IMR-90 (cell line): Measurements from ENCODE around the gene SPATA13. TPM values are rescaled to one million over a fixed set of nuclear protein-coding genes. Genes with fewer than 3 reads are reported as not detected.

Source experiments
- ATAC-seq: fragments of 200-7000 bp; cut with Tn5 transposase; 2 replicates; pipeline ENCODE4 v1.9.1; 2020; ENCODE audit warnings: low read depth, mild to moderate bottlenecking, moderate library complexity
- BruUV-seq: library from RNA; stranded (reverse); fragments of 400-500 nt; replicated peaks from 2 replicates; lab custom pipeline; 2021; lab: Mats Ljungman, UMichigan
- CTCF ChIA-PET: fragments of 300-600 bp; formaldehyde crosslinking; extraction: SDS; loops from one replicate; lab custom pipeline; 2021; ENCODE audit warnings: antibody characterized with exemption; lab: Yijun Ruan, JAX
- POLR2A ChIA-PET: fragments of 300-600 bp; sonication (Branson Sonifier 250); formaldehyde crosslinking; loops from one replicate; lab custom pipeline; 2022; ENCODE audit warnings: antibody characterized with exemption; ENCODE audit not compliant: unreplicated experiment; lab: Charles Lee
- DNase-seq: peaks from one replicate; pipeline ENCODE4 v3.0.0; 2013
- H2AFZ ChIP-seq: replicated peaks from 2 replicates; pipeline ENCODE3; 2013; ENCODE audit warnings: low read length, mild to moderate bottlenecking; ENCODE audit not compliant: poor library complexity
- H2AK5ac ChIP-seq: 2 replicates; pipeline ENCODE4 v1.6.1; 2013; ENCODE audit warnings: low read depth, low read length, inconsistent platforms
- H2AK9ac ChIP-seq: replicated peaks from 2 replicates; pipeline ENCODE3; 2013; ENCODE audit warnings: mild to moderate bottlenecking, low read depth, low read length, moderate library complexity; ENCODE audit not compliant: poor library complexity
- H2BK120ac ChIP-seq: 2 replicates; pipeline ENCODE4 v1.6.1; 2013; ENCODE audit warnings: low read depth, low read length, inconsistent platforms
- H2BK15ac ChIP-seq: 3 replicates; pipeline ENCODE4 v1.6.1; 2013; ENCODE audit warnings: low read depth, low read length, inconsistent platforms
- H2BK20ac ChIP-seq: 2 replicates; pipeline ENCODE4 v1.6.1; 2013; ENCODE audit warnings: low read depth, mild to moderate bottlenecking, inconsistent platforms, low read length, moderate library complexity
- H2BK5ac ChIP-seq: 2 replicates; pipeline ENCODE4 v1.6.1; 2013; ENCODE audit warnings: mild to moderate bottlenecking, low read depth, low read length, inconsistent platforms; ENCODE audit not compliant: poor library complexity, severe bottlenecking
- H3K14ac ChIP-seq: replicated peaks from 2 replicates; pipeline ENCODE4 v1.6.1; 2013; ENCODE audit warnings: low read depth, low read length, inconsistent platforms
- H3K18ac ChIP-seq: 2 replicates; pipeline ENCODE4 v1.6.1; 2013; ENCODE audit warnings: low read depth, low read length, control low read depth
- H3K23ac ChIP-seq: 2 replicates; pipeline ENCODE4 v1.6.1; 2013; ENCODE audit warnings: low read depth, low read length, inconsistent platforms
- H3K27ac ChIP-seq: 2 replicates; pipeline ENCODE4 v1.5.1; 2013; ENCODE audit warnings: mild to moderate bottlenecking, control low read depth, low read length; ENCODE audit not compliant: insufficient read depth
- H3K27me3 ChIP-seq: 2 replicates; pipeline ENCODE4 v1.6.1; 2013; ENCODE audit warnings: low read length; ENCODE audit not compliant: control insufficient read depth, insufficient read depth
- H3K36me3 ChIP-seq: 2 replicates; pipeline ENCODE4 v1.6.1; 2013; ENCODE audit warnings: low read length, mixed read lengths; ENCODE audit not compliant: control insufficient read depth, insufficient read depth
- H3K4ac ChIP-seq: 2 replicates; pipeline ENCODE4 v1.6.1; 2013; ENCODE audit warnings: low read depth, low read length, inconsistent platforms
- H3K4me1 ChIP-seq: 2 replicates; pipeline ENCODE4 v1.6.1; 2013; ENCODE audit warnings: low read length, mixed read lengths; ENCODE audit not compliant: control insufficient read depth, insufficient read depth
- H3K4me2 ChIP-seq: 2 replicates; pipeline ENCODE4 v1.6.1; 2013; ENCODE audit warnings: low read depth, mild to moderate bottlenecking, control low read depth, low read length, moderate library complexity
- H3K4me3 ChIP-seq: 2 replicates; pipeline ENCODE4 v1.5.1; 2013; ENCODE audit warnings: low read depth, mild to moderate bottlenecking, control low read depth, low read length, moderate library complexity; ENCODE audit not compliant: insufficient read depth
- H3K56ac ChIP-seq: 2 replicates; pipeline ENCODE4 v1.6.1; 2013; ENCODE audit warnings: low read length, inconsistent platforms; ENCODE audit not compliant: insufficient read depth; ENCODE audit errors: extremely low read depth
- H3K79me1 ChIP-seq, 2 experiments: 2 replicates each; pipeline ENCODE4 v1.6.1; 2013; ENCODE audit warnings: low read length in 2 of 2, inconsistent platforms in 1 of 2, low read depth in 1 of 2
- H3K9ac ChIP-seq: 2 replicates; pipeline ENCODE4 v1.6.1; 2013; ENCODE audit warnings: low read depth, low read length, control low read depth
- H3K9me1 ChIP-seq: 2 replicates; pipeline ENCODE4 v1.6.1; 2013; ENCODE audit warnings: low read length, inconsistent platforms; ENCODE audit not compliant: insufficient read depth
- H3K9me3 ChIP-seq: 2 replicates; pipeline ENCODE4 v1.6.1; 2013; ENCODE audit warnings: low read length; ENCODE audit not compliant: control insufficient read depth, insufficient read depth
- H4K20me1 ChIP-seq: 2 replicates; pipeline ENCODE4 v1.6.1; 2013; ENCODE audit warnings: low read length, inconsistent platforms; ENCODE audit not compliant: insufficient read depth
- H4K5ac ChIP-seq: 2 replicates; pipeline ENCODE4 v1.6.1; 2013; ENCODE audit warnings: mild to moderate bottlenecking, low read depth, low read length, control low read depth
- H4K8ac ChIP-seq, 2 experiments: 2 replicates each; pipeline ENCODE4 v1.6.1; 2013; ENCODE audit warnings: low read depth in 2 of 2, low read length in 2 of 2, control low read depth in 1 of 2, inconsistent platforms in 1 of 2
- H4K91ac ChIP-seq: 2 replicates; pipeline ENCODE4 v1.6.1; 2013; ENCODE audit warnings: low read depth, low read length, inconsistent platforms; ENCODE audit not compliant: insufficient read depth
- CEBPB ChIP-seq: IDR thresholded peaks from 2 replicates; pipeline ENCODE4 v1.6.1; 2012; ENCODE audit warnings: low read depth, low read length, improper control_type of control experiment
- NFE2L2 ChIP-seq: fragments of 150-350 bp; IDR thresholded peaks from 2 replicates; pipeline ENCODE4 v1.6.1; 2016; ENCODE audit warnings: low read depth, mild to moderate bottlenecking, low read length
- WGBS, 2 experiments: methylation state at CpG; one replicate each; pipeline versions ENCODE4 v1.1.5 to v1.1.7; 2013; ENCODE audit warnings: missing lambda C conversion rate in 2 of 2; ENCODE audit not compliant: insufficient read length in 1 of 2; ENCODE audit errors: extremely low coverage in 2 of 2; 5-methylcytosine and 5-hydroxymethylcytosine counted together
- dilution Hi-C: fragments of 300-500 bp; cut with HindIII; formaldehyde crosslinking; loops from one replicate; pipeline ENCODE4 v1.14.3; 2018; ENCODE audit warnings: low sequenced_read_pairs; ENCODE audit not compliant: unreplicated experiment
- in situ Hi-C: fragments of 300-500 bp; cut with MboI; formaldehyde crosslinking; loops from 3 replicates; pipeline ENCODE4 v1.14.3; 2019; ENCODE audit warnings: low sequenced_read_pairs, inconsistent platforms, mixed read lengths
- intact Hi-C: fragments of 100-400 bp; cut with micrococcal nuclease; formaldehyde crosslinking; loops from 2 replicates; pipeline ENCODE4 v1.10.0; 2022
- polyA plus RNA-seq, 3 experiments: library from polyadenylated mRNA; depleted of rRNA; stranded (reverse); fragments of >200 nt; gene quantifications; 2 replicates each; pipeline ENCODE4 v1.2.3, GENCODE V29; 2012; ENCODE audit warnings: low replicate concordance in 1 of 3
- total RNA-seq: library from RNA; depleted of rRNA; stranded (reverse); fragments of >200 nt; gene quantifications from 2 replicates; pipeline ENCODE4 v1.2.3, GENCODE V29; 2012

SPATA13 gene
- total and polyA plus RNA-seq, 2 of the 4 experiments (the other 2 are of a cell fraction), result 10.5 to 12.5 TPM

DNA sequence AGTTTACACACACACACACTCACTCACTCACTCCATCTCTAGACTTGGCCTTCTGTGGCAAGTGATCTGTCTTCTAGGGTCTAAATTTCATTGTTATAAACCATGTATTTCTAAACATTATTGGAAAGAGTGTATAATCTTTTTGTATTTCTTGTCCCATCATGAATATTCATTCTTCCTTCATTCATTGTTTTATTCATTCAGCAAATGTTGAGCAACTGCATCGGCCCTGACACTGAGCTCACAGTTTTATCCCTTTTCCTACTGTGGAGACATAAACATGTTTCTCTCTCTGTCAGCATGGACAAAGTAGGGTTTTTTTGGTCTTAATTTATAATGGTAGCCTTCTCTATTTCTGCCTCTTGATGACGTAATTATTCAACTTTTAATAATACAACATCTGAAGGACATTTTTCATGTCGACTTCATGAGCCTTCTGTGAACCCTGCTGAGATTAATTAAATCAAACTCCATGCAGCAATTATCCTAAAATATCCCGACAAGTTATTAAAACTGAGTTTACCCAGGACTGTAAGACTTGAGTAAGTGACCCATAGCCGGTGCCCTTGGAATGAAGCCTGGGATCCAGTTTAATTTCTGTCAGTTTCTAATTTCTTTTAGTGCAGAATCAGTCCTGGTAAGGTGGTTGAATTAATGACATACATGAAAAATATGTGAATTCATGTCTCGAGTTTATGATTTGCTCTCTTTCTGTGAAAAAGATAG is 7.3 kb downstream of the SPATA13 start:
- Histone ChIP-seq H3K14ac (no peak overlapping the region), H3K4me2 (no peak overlapping the region), H3K9me1 (peaks cover 34% of the 10 kb centered on the region), H3K23ac (no peak overlapping the region), H3K9me3 (no peaks in the 10 kb centered on the region), H4K91ac (no peak overlapping the region), H2BK5ac (no peak overlapping the region), H3K79me1 (peaks cover 63 to 79% of the 10 kb centered on the region in 2 experiments), H2BK120ac (no peak overlapping the region), H3K18ac (no peak overlapping the region), H2AK9ac (no peak overlapping the region), H4K20me1 (peaks cover 33% of the 10 kb centered on the region; the same call in 1 of the 2 replicates), H4K5ac (no peak overlapping the region), H3K4me3 (no peak overlapping the region), H3K36me3 (peaks cover 7% of the 10 kb centered on the region), H2AFZ (no peak overlapping the region), H3K4me1 (peaks cover 15% of the 10 kb centered on the region), H2BK20ac (no peak overlapping the region), H2BK15ac (no peak overlapping the region), H3K56ac (no peak overlapping the region), H4K8ac (no peak overlapping the region), H3K27me3 (no peaks in the 10 kb centered on the region), H3K4ac (no peak overlapping the region), H2AK5ac (no peak overlapping the region), H3K27ac (no peak overlapping the region), H3K9ac (no peak overlapping the region)
- POLR2A ChIA-PET, result interaction anchor here (1.0 kb wide), 1 partner anchor 21 kb away, joined by 4 read pairs; no protein-coding TSS in a partner anchor
- 80% methylated on average over 1 of the region's 6 CpGs; no CpG with 5 or more reads in 1 of the 2 experiments for WGBS, 2 experiments
- DNase-seq (no peak), ATAC-seq (no peak)
- no TSS peak for BruUV-seq
- TF ChIP-seq NFE2L2 (no peak), CEBPB (0 out of 2 replicates have a peak, but pooled peaks have one; percentile 15)
- CTCF ChIA-PET, result no interaction called here
- dilution Hi-C loops, result no loop called here
- intact Hi-C loops, result no loop called here
- in situ Hi-C loops, result no loop called here
